OCI-LY7 (cell line): ENCODE results near the gene ARHGAP26. TPM values are rescaled to one million over a fixed set of nuclear protein-coding genes. Genes with fewer than 3 reads are reported as not detected.

Experiments used
- BruUV-seq: library from RNA; stranded (reverse); fragments of 400-500 nt; replicated peaks from 2 replicates; lab custom pipeline; 2021; lab: Mats Ljungman, UMichigan
- CTCF ChIA-PET: fragments of 300-600 bp; sonication (Branson Sonifier 250); formaldehyde crosslinking; loops from one replicate; lab custom pipeline; 2022; ENCODE audit warnings: antibody characterized with exemption; ENCODE audit not compliant: unreplicated experiment; lab: Charles Lee
- POLR2A ChIA-PET: fragments of 300-600 bp; sonication (Branson Sonifier 250); formaldehyde crosslinking; loops from one replicate; lab custom pipeline; 2022; ENCODE audit warnings: antibody characterized with exemption; lab: Charles Lee
- DNase-seq: peaks from one replicate; pipeline ENCODE4 v3.0.0-alpha.2; 2015; ENCODE audit warnings: low spot score
- H2AFZ ChIP-seq: fragments of 200-600 bp; sonication (generic), shearing (Covaris generic); 2 replicates; pipeline ENCODE4 v1.6.1; 2014; ENCODE audit warnings: mild to moderate bottlenecking, antibody characterized with exemption, low read length, moderate library complexity
- H3K27ac ChIP-seq: fragments of 200-600 bp; sonication (generic); 2 replicates; pipeline ENCODE4 v1.5.1; 2014; ENCODE audit warnings: mixed run types, low read depth, mild to moderate bottlenecking, moderate library complexity, low read length, inconsistent platforms; ENCODE audit not compliant: poor library complexity, severe bottlenecking
- H3K36me3 ChIP-seq: fragments of 200-600 bp; sonication (generic); 2 replicates; pipeline ENCODE4 v1.6.1; 2014; ENCODE audit warnings: mild to moderate bottlenecking, antibody characterized with exemption, low read length, moderate library complexity, mixed read lengths; ENCODE audit not compliant: insufficient read depth
- H3K4me1 ChIP-seq: fragments of 200-600 bp; sonication (generic); 2 replicates; pipeline ENCODE4 v1.5.1; 2014; ENCODE audit warnings: mild to moderate bottlenecking, low read length; ENCODE audit not compliant: insufficient read depth, poor library complexity, severe bottlenecking
- H3K4me2 ChIP-seq: fragments of 200-600 bp; sonication (generic); 2 replicates; pipeline ENCODE4 v1.6.1; 2014; ENCODE audit warnings: mild to moderate bottlenecking, low read length
- H3K4me3 ChIP-seq: fragments of 200-600 bp; sonication (generic); 2 replicates; pipeline ENCODE4 v1.5.1; 2014; ENCODE audit warnings: mild to moderate bottlenecking, low read depth, low read length; ENCODE audit not compliant: poor library complexity, severe bottlenecking
- H3K79me2 ChIP-seq: fragments of 200-600 bp; sonication (generic); 2 replicates; pipeline ENCODE4 v1.6.1; 2016; ENCODE audit warnings: low read depth, mild to moderate bottlenecking, low read length, moderate library complexity, mixed read lengths; ENCODE audit not compliant: insufficient read depth
- H3K9me2 ChIP-seq: fragments of 200-600 bp; sonication (generic); 2 replicates; pipeline ENCODE4 v1.6.1; 2016; ENCODE audit warnings: mild to moderate bottlenecking, low read length, mixed read lengths; ENCODE audit not compliant: insufficient read depth
- H3K9me3 ChIP-seq: fragments of 200-600 bp; sonication (generic); 2 replicates; pipeline ENCODE4 v1.6.1; 2014; ENCODE audit warnings: mild to moderate bottlenecking, mixed run types, low read length, mixed read lengths
- H4K20me1 ChIP-seq: fragments of 200-600 bp; sonication (generic); 2 replicates; pipeline ENCODE4 v1.6.1; 2014; ENCODE audit warnings: mild to moderate bottlenecking, antibody characterized with exemption, low read length, moderate library complexity, mixed read lengths; ENCODE audit not compliant: insufficient read depth
- CTCF ChIP-seq: fragments of 200-600 bp; sonication (generic); conservative IDR thresholded peaks from 2 replicates; pipeline ENCODE4 v1.5.1; 2014; ENCODE audit warnings: mild to moderate bottlenecking, antibody characterized with exemption, low read length, moderate library complexity, mixed read lengths
- EZH2phosphoT487 ChIP-seq: fragments of 200-600 bp; sonication (generic); IDR thresholded peaks from 2 replicates; pipeline ENCODE4 v1.6.1; 2018; ENCODE audit warnings: low read depth, borderline replicate concordance, mild to moderate bottlenecking, mixed run types, antibody characterized with exemption, low read length, moderate library complexity, mixed read lengths
- intact Hi-C: fragments of 100-400 bp; cut with micrococcal nuclease; formaldehyde crosslinking; loops from one replicate; pipeline ENCODE4 v1.10.0; 2022; ENCODE audit not compliant: unreplicated experiment
- total RNA-seq, 2 experiments: library from RNA; depleted of rRNA in 1 of 2; stranded (reverse); fragments of >200 nt in 1 of 2; shearing (Covaris generic) in 1 of 2; gene quantifications; 2 replicates each; pipeline ENCODE4 v1.2.3, GENCODE V29; 2014 to 2022

The ARHGAP26 gene
- total RNA-seq, 2 experiments from 2014 or later: 7.0 to 19.1 TPM

- CTCF ChIA-PET: no interaction called here
These were observed 493.2 kb downstream of the ARHGAP26 start for GRCh38 chr5:143263272-143263810.

GRCh38 chr5:143265995-143266394 is 495.8 kb downstream of the ARHGAP26 start:
- no TSS peak for BruUV-seq
- ChIA-PET CTCF (no interaction called here), POLR2A (interaction anchor here (0.7 kb wide), 1 partner anchor 169 kb away, joined by 5 read pairs; no protein-coding TSS in a partner anchor)
- H3K4me3 ChIP-seq: no peak overlapping the region
- H4K20me1 ChIP-seq: no peaks in the 10 kb centered on the region
- H3K36me3 ChIP-seq: no peaks in the 10 kb centered on the region
- H3K79me2 ChIP-seq: no peaks in the 10 kb centered on the region
- TF ChIP-seq EZH2phosphoT487 (no peak), CTCF (no peak)
- H3K9me2 ChIP-seq: no peaks in the 10 kb centered on the region
- peaks cover 14% of the 10 kb centered on the region for H3K9me3 ChIP-seq
- H2AFZ ChIP-seq: no peak overlapping the region
- no peak for DNase-seq
- no peak overlapping the region for H3K4me2 ChIP-seq
- no peak overlapping the region for H3K27ac ChIP-seq
- no peaks in the 10 kb centered on the region for H3K4me1 ChIP-seq
- intact Hi-C loops: no loop called here

More at GRCh38 chr5:143263272-143263810, 493.2 kb downstream of the ARHGAP26 start:
- no peak for TF ChIP-seq EZH2phosphoT487
- no peak for TF ChIP-seq CTCF
- Histone ChIP-seq H3K9me3 (peaks cover 12% of the 10 kb centered on the region), H2AFZ (no peak overlapping the region), H3K9me2 (no peaks in the 10 kb centered on the region), H3K27ac (no peak overlapping the region), H3K36me3 (no peaks in the 10 kb centered on the region), H3K79me2 (no peaks in the 10 kb centered on the region), H3K4me1 (no peaks in the 10 kb centered on the region), H4K20me1 (no peaks in the 10 kb centered on the region), H3K4me2 (no peak overlapping the region), H3K4me3 (no peak overlapping the region)
- DNase-seq: no peak
- POLR2A ChIA-PET: interaction anchor here (0.6 kb wide), 1 partner anchor 342 kb away, joined by 3 read pairs; no protein-coding TSS in a partner anchor
- intact Hi-C loops: no loop called here
- BruUV-seq: no TSS peak

- no peak overlapping the region for H3K27ac ChIP-seq
- no peaks in the 10 kb centered on the region for H4K20me1 ChIP-seq
- ChIA-PET POLR2A (interaction anchor here (0.6 to 0.7 kb wide), 4 partner anchors 13 to 222 kb away, joined by 3 to 5 read pairs (median 3); no protein-coding TSS in a partner anchor), CTCF (interaction anchor here (0.6 kb wide), 1 partner anchor 137 kb away, joined by 3 read pairs; no protein-coding TSS in a partner anchor)
- H3K79me2 ChIP-seq: no peaks in the 10 kb centered on the region
- H3K36me3 ChIP-seq: no peaks in the 10 kb centered on the region
- no TSS peak for BruUV-seq
- TF ChIP-seq CTCF (no peak), EZH2phosphoT487 (no peak)
- no peaks in the 10 kb centered on the region for H3K4me1 ChIP-seq
- intact Hi-C loops: no loop called here
- H3K9me2 ChIP-seq: no peaks in the 10 kb centered on the region
- peaks cover 14% of the 10 kb centered on the region for H3K9me3 ChIP-seq
- DNase-seq: no peak
- no peak overlapping the region for H3K4me2 ChIP-seq
- H3K4me3 ChIP-seq: no peak overlapping the region
- H2AFZ ChIP-seq: no peak overlapping the region
These were observed 497.0 kb downstream of the ARHGAP26 start for GRCh38 chr5:143267186-143267585.
